GOT3 (cell line): ENCODE measurements around the gene DPT.
A peak's percentile ranks its signal among the peaks of the same experiment; 100 is the strongest.
"Not testable (repeated sequence)": the region's sequence is repeated elsewhere in the genome, so short reads cannot be mapped to it uniquely, and the experiment has no call there.

Experiments used
- DNase-seq: peaks from one replicate; lab custom pipeline; 2025; ENCODE audit warnings: mixed read lengths; lab: John Stamatoyannopoulos, UW

DPT gene

GRCh38 chr1:168728473-168729404, at the start of gene DPT:
DPT (minus strand) TSS chr1:168729206; CDS start chr1:168729174, 32 bp downstream.
- peak; percentile 60 for DNase-seq

- no peak for DNase-seq
Observed at GRCh38 chr1:168775366-168775765, 46.4 kb upstream of the DPT start.

- DNase-seq, result peak; percentile 57
Observed at GRCh38 chr1:168774241-168774640, 45.2 kb upstream of the DPT start.

- no peak for DNase-seq
Observed at GRCh38 chr1:168772428-168773060, 43.5 kb upstream of the DPT start.

GRCh38 chr1:168771104-168771630, 42.2 kb upstream of the DPT start:
- no peak for DNase-seq

GRCh38 chr1:168769893-168770292, 40.9 kb upstream of the DPT start:
- not testable (repeated sequence) for DNase-seq

- no peak for DNase-seq
Observed at GRCh38 chr1:168767894-168768584, 39.0 kb upstream of the DPT start.

GRCh38 chr1:168766568-168766967, 37.6 kb upstream of the DPT start:
- no peak for DNase-seq

- DNase-seq, result no peak
Observed at GRCh38 chr1:168763031-168763430, 34.0 kb upstream of the DPT start.

GRCh38 chr1:168762473-168762872, 33.5 kb upstream of the DPT start:
- DNase-seq, result no peak

GRCh38 chr1:168760781-168761180, 31.8 kb upstream of the DPT start:
- no peak for DNase-seq

- no peak for DNase-seq
Observed at GRCh38 chr1:168760241-168760640, 31.2 kb upstream of the DPT start.

GRCh38 chr1:168759077-168759476, 30.1 kb upstream of the DPT start:
- no peak for DNase-seq

GRCh38 chr1:168758503-168758902, 29.5 kb upstream of the DPT start:
- no peak for DNase-seq

GRCh38 chr1:168755800-168756418, 26.9 kb upstream of the DPT start:
- no peak for DNase-seq

- DNase-seq, result no peak
Observed at GRCh38 chr1:168752171-168752832, 23.3 kb upstream of the DPT start.

- no peak for DNase-seq
Observed at GRCh38 chr1:168751195-168751650, 22.2 kb upstream of the DPT start.

- no peak for DNase-seq
Observed at GRCh38 chr1:168742994-168743650, 14.1 kb upstream of the DPT start.

GRCh38 chr1:168742386-168742785, 13.4 kb upstream of the DPT start:
- no peak for DNase-seq

GRCh38 chr1:168739908-168740307, 10.9 kb upstream of the DPT start:
- DNase-seq, result no peak

- no peak for DNase-seq
Observed at GRCh38 chr1:168736520-168736919, 7.5 kb upstream of the DPT start.
